Measurements from ENCODE around the gene CNKSR1.

DNA sequence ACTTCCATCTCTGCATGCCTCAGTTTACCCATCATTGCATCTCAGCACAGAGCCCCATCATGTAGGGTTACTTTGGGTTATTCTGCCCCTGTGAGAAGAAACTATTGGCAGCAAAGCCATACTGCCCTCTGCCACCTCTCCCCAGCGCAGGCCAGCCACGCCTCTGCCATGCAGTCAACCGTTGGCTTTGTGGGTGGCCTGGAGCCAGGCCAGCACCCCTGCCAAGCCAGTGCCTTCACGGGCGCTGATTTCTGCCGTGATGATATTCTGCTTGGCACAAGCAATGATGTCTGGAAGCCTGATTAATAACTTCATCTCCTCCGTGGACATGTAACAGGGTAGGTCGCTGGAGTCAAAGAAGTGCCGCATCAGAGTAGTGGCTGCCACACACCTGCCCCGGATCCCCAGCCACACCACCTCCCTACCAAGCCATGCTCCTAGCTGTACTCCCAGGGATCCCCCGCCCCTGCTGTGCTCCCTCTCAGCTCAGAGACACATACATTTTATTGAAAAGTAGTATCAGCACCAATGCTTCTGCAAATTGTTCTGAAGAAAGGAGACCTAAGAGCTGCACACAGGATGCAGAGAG lies 41.7 kb downstream of the CNKSR1 start:
- TF ChIP-seq CTCF (IDR thresholded peaks at IDR 0.05) (no peak), EZH2 (IDR thresholded peaks at IDR 0.05; ENCODE audit: borderline replicate concordance, insufficient read depth, low read depth, low read length, poor library complexity, severe bottlenecking) (no peak)

Measured in B cell (primary cell).